NCI-H526 (cell line): ENCODE results near the gene VPREB3.
A peak's percentile ranks its signal among the peaks of the same experiment; 100 is the strongest.

Source experiments
- DNase-seq, 2 experiments: peaks; one replicate each; lab custom pipeline; 2025; lab: John Stamatoyannopoulos, UW

Gene VPREB3

DNA sequence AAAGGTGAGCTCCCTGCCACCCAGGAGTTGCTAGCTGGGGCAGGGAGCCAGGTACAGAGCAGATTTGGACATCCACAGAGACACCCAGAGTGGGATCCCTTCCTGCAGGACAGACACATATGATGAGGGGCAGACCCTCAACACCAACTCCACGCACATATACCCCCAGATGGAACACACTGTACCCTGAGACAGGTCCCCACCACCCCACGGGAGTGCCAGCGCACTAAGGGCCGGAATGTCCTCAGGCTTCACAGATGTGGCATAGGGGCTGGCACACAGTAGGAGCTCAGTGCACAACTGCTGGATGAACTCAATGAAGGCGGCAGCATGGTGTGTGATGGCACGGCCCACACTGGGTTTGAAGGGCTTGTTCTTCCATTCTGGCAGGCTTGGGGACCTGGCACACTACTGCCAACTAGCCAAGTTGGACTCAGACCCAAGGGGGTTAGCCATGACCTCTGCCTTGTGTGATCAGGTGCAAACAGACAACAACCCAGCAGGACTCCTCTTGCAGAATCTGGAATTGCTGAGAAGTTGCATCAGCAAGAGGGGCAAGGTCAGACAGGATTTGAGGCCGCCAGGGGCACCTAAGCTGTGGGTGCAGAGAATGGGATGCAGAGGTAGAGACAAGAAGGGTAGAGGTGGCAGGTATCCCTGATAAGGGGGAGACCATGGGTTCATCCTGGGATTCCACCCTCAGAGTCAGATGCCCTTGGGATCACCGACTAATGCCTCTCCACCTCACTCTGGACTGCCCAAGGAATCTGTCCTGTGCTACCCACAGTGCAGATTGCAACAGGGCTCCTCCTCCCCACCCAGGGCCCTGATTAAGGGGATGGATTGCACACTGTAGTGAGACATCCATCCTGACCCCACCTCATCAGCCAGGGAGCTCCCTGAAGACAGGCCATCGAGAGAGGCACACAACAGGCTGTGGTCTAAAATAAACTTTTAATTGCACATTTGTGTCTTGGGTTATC, 11.0 kb upstream of the VPREB3 start:
- no peak for DNase-seq

GRCh38 chr22:23763954-23764353, 9.7 kb upstream of the VPREB3 start:
- no peak for DNase-seq

- DNase-seq = no peak
Observed at GRCh38 chr22:23763579-23763945, 9.3 kb upstream of the VPREB3 start.

DNA sequence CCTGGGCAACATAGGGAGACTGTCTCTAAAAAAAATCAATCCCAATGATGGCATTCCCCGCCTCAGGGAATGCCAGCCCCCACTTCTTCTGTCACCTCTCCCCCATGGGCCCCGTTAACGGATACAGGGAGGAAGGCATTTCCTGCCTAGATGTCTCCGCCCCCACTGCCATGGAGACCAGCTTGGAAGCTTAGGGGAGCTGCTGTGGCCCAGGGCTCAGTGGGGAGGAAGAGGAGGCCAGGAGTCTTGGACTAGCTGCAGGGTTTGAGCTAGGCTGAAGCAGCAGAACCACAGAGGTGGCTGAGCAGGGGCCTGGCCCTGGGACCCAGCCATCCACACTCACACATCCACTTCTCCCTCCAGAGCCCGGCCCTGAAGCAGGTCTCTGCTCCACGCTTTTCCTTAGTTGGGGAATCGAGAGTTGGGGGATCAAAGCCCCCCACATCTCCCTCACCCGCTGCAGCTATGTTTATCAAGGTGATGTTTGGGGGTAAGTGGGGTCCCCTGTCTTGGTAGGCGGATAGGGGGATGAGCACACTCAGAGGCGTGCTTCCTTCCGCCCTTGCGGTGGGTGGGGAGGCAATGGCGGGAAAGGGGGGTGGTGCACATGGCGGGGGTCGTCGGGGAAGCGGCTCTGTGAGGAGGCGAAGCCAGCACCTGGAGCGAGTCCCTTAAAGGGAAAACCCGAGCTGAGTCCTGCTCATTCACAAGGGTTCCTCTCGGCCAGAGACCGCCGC, 8.8 kb upstream of the VPREB3 start, which contains the start of gene C22orf15:
TSS of gene C22orf15 (plus strand) at position 149 of the 737 bp plus-strand sequence. CDS start at position 466, 317 bp downstream.
- DNase-seq = peak in 1 of 2 experiments; percentile 19

- no peak for DNase-seq
Observed at GRCh38 chr22:23760056-23760455, 5.8 kb upstream of the VPREB3 start.

- no peak for DNase-seq
Observed at GRCh38 chr22:23759566-23759965, 5.3 kb upstream of the VPREB3 start.

DNA sequence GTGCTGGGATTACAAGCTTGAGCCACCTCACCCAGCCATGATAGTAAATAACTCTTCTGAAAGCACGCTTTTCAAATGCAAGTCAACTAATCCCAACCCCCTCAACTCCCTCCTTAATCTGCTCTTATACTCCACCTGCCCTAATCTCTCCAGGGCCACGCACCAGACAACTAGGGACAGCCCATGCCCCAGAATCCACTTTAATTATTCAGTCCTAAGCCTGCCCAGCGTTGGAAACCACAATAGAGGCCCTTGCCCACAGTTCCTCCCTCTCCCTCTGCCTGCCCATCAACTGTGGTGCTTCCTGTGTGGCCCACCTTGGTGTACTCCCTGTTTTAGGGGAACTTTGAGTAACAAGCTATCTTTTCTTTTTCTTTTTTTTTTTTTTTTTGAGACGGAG, 2.7 kb upstream of the VPREB3 start:
- no peak for DNase-seq

GRCh38 chr22:23755711-23756110, 1.5 kb upstream of the VPREB3 start:
- no peak for DNase-seq

GRCh38 chr22:23754980-23755636, 883 bp upstream of the VPREB3 start:
- DNase-seq = no peak

DNA sequence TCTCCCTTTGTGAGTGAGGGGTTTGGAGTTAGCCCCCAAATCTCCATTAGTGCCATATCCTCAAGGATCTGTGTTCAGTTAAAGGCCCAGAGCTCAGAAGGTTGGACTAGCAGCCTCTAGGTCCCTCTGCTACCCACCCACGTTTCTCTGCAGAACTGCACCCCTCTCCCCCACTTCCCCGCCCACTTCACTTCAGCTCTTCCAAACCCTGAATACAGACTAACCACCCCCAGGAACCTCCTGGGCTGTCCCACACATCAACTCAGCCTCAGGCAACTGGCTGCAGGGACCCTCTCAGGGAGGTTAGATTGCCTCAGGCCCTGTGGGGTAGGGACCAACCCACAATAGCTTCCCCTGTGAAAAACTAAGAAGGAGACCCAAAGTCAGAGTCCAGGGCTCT, 840 bp downstream of the VPREB3 start:
- DNase-seq = no peak

DNA sequence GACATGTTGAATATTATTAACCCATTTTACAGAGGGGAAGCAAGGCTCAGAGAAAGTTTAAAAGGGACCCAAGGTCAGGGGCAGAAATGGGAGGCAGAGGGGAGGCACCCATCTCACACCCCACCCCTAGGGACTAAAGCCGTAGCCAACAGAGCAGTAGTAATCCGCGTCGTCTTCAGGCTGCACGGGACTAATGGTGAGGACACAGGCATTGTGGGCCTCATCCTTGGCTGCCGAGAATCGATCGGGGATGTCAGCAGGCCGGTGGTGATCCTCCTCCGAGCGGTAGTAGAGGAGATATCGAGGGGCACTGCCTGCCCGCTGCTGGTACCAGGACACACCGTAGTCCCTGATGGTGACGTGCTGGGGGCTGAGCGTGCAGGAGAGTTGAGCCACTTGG, 1.5 kb downstream of the VPREB3 start:
- DNase-seq = no peak

DNA sequence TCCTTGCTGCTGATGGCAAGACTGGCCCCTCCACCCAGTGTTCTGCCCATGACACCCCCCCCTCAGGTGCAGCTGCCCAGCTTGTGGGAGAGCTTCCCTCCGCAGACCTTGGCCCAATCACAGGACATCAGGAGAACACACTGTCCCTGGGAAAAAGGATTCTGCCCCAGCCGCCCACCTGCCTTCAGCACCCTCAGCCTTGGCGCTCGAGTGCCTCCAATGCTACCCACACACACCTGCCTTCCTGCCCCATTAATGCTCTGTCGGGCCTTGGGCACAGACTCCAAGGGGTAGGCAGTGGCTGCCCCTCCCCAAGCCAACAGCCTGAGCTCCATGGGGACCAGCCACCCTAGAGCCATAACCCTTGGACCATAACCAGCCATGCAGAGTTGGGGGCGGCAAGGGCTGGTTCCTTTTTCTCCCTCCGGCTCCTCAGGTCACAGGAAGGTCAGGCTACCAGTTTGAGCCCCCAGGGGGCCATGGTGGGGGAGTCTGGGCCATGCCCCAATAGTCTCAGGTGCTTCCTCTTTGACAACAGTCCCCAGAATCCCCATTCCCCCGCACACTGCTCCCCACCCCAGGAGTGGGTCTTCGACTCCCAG, 2.0 kb downstream of the VPREB3 start:
- no peak for DNase-seq

GRCh38 chr22:23751441-23751996, 2.7 kb downstream of the VPREB3 start:
- peak in 1 of 2 experiments; percentile 33 for DNase-seq

- DNase-seq = peak; percentile 24 to 92
Observed at GRCh38 chr22:23750714-23751440, 3.3 kb downstream of the VPREB3 start, which contains the start of gene ZNF70. Gene ZNF70 (minus strand): TSS chr22:23751112. CDS start chr22:23745140, 5,972 bp downstream.

- DNase-seq = no peak
Observed at GRCh38 chr22:23750367-23750713, 3.9 kb downstream of the VPREB3 start.

- no peak for DNase-seq
Observed at GRCh38 chr22:23749841-23750301, 4.4 kb downstream of the VPREB3 start.

GRCh38 chr22:23745791-23746190, 8.4 kb downstream of the VPREB3 start:
- no peak for DNase-seq

- no peak for DNase-seq
Observed at GRCh38 chr22:23744485-23744884, 9.7 kb downstream of the VPREB3 start.

DNA sequence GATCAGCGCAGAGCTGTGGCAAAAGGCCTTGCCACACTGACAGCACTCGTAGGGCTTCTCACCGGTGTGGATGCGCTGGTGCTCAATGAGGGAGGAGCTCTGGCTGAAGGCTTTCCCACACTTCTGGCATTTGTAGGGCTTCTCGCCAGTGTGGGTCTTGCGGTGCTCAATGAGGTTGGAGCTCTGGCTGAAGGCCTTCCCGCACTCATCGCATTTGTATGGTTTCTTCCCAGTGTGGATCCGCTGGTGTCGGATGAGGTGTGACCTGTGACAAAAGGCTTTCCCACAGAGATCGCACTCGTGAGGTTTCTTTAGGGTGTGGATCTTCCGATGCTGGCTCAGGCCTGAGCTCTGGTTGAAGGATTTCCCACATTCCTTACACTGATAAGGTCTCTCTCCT, 10.2 kb downstream of the VPREB3 start:
- DNase-seq = no peak

GRCh38 chr22:23743303-23743705, 10.9 kb downstream of the VPREB3 start:
- DNase-seq = no peak
